ENCODE measurements around the gene SSR3. TPM values are rescaled to one million over a fixed set of nuclear protein-coding genes. Genes with fewer than 3 reads are reported as not detected.

The SSR3 gene
- total and polyA plus RNA-seq, 2 of the 13 experiments (the other 11 are each of a cell fraction or from before 2014, with no cell fraction given): 229 to 325 TPM

GRCh38 chr3:156604064-156604641, 49.2 kb upstream of the SSR3 start:
- H3K4me2 ChIP-seq (ENCODE audit: low read depth, low read length): no peak overlapping the region
- ATAC-seq (no peak), FAIRE-seq (no peak), DNase-seq (ENCODE audit: low spot score) (no peak)
- TF ChIP-seq ZNF333 (CRISPR knock-in tag; IDR thresholded peaks at IDR 0.05; ENCODE audit: borderline replicate concordance) (no peak), ZNF337 (CRISPR knock-in tag; IDR thresholded peaks at IDR 0.05; ENCODE audit: borderline replicate concordance, low read depth) (no peak), IRF9 (CRISPR knock-in tag; IDR thresholded peaks at IDR 0.05; ENCODE audit: borderline replicate concordance) (no peak), MTF1 (CRISPR knock-in tag; IDR thresholded peaks at IDR 0.05) (no peak), ZNF670 (CRISPR knock-in tag; IDR thresholded peaks at IDR 0.05; ENCODE audit: borderline replicate concordance) (no peak), TFE3 (CRISPR knock-in tag; IDR thresholded peaks at IDR 0.05) (no peak), NPAS2 (CRISPR knock-in tag; IDR thresholded peaks at IDR 0.05; ENCODE audit: borderline replicate concordance) (no peak), MBD4 (IDR thresholded peaks at IDR 0.05; ENCODE audit: borderline replicate concordance, low read length) (no peak)
- no peak overlapping the region for H3K9ac ChIP-seq (ENCODE audit: insufficient read depth, low read depth, low read length)
- WGBS (ENCODE audit: low lambda C conversion rate): 83% methylated on average over 2 of the region's 2 CpGs
- H2AFZ ChIP-seq (ENCODE audit: low read length): no peak overlapping the region
- no peak overlapping the region for H3K4me3 ChIP-seq (replicated peaks in 1 of 3; ENCODE audit: insufficient read depth in 1 of 3, low read depth in 2 of 3, low read length in 3 of 3)
- peaks cover 0 to 30% of the 10 kb centered on the region in 2 experiments; a peak in 3 of 5 replicates for H3K27me3 ChIP-seq (ENCODE audit: control insufficient read depth in 1 of 2, insufficient read depth in 2 of 2, low read length in 2 of 2)
- in situ Hi-C loops (cut with HindIII; ENCODE audit: extremely low pct_ligation_motif_present, low pct_unique_long_range_greater_than_20kb): no loop called here
- H3K36me3 ChIP-seq (replicated peaks in 1 of 2; ENCODE audit: control insufficient read depth in 1 of 2, insufficient read depth in 2 of 2, low read length in 2 of 2): no peaks in the 10 kb centered on the region
- intact Hi-C loops (cut with micrococcal nuclease; ENCODE audit: unreplicated experiment): no loop called here
- no peaks in the 10 kb centered on the region for H3K9me3 ChIP-seq (ENCODE audit: low read length)
- peaks cover 20% of the 10 kb centered on the region for H3K4me1 ChIP-seq (ENCODE audit: insufficient read depth, low read length)
- H3K79me2 ChIP-seq (ENCODE audit: insufficient read depth, low read length): no peaks in the 10 kb centered on the region
- no TSS peak for BruUV-seq (replicated peaks)
- ChIA-PET CTCF (ENCODE audit: low intra/inter-chr PET ratio, low total read pairs) (no interaction called here), POLR2A (no interaction called here)
- no peak overlapping the region for H3K27ac ChIP-seq (ENCODE audit: extremely low read length, insufficient read depth, low read length)
- no peaks in the 10 kb centered on the region for H4K20me1 ChIP-seq (ENCODE audit: insufficient read depth, low read length)
